K562 (cell line): Measurements from ENCODE around the gene SMAP2.

ENCODE experiments used
- CTCF ChIP-seq, 3 experiments: IDR thresholded peaks in 2 of 3; conservative IDR thresholded peaks in 1 of 3; 2 replicates each; pipeline ENCODE4 v1.5.1; 2011 to 2012; ENCODE audit warnings: low read length in 3 of 3, mild to moderate bottlenecking in 3 of 3, control low read depth in 2 of 3, improper control_type of control experiment in 1 of 3, inconsistent platforms in 1 of 3, low read depth in 1 of 3, mixed read lengths in 1 of 3, moderate library complexity in 1 of 3; ENCODE audit not compliant: insufficient read depth in 2 of 3
- MTA3 ChIP-seq: fragments of 450-650 bp; formaldehyde crosslinking; IDR thresholded peaks from 2 replicates; pipeline ENCODE4 v1.6.1; 2017; ENCODE audit warnings: mild to moderate bottlenecking, borderline replicate concordance
- NR2C2 ChIP-seq, 2 experiments: fragments of 200-800 bp in 1 of 2; sonication (Bioruptor generic) in 1 of 2; sonication (generic) in 1 of 2; formaldehyde crosslinking in 1 of 2; IDR thresholded peaks; 2 replicates each; pipeline versions ENCODE4 v1.6.1 to v1.8.0; 2016 to 2022; ENCODE audit warnings: mild to moderate bottlenecking in 1 of 2, missing compliant biosample characterization in 1 of 2, missing genetic modification characterization in 1 of 2, missing genetic modification reagents in 1 of 2
- POLR2A ChIP-seq: fragments of 450-650 bp; conservative IDR thresholded peaks from 2 replicates; pipeline ENCODE4 v1.6.1; 2016
- SIN3A ChIP-seq, 2 experiments: fragments of 150-350 bp in 1 of 2; IDR thresholded peaks; 2 replicates each; pipeline ENCODE4 v1.6.1; 2011 to 2016; ENCODE audit warnings: borderline replicate concordance in 2 of 2, low read depth in 2 of 2, low read length in 2 of 2, mild to moderate bottlenecking in 2 of 2, moderate library complexity in 2 of 2; ENCODE audit not compliant: control insufficient read depth in 1 of 2
- TFAM ChIP-seq: fragments of 250-450 bp; sonication (Bioruptor Pico); conservative IDR thresholded peaks from 2 replicates; pipeline ENCODE4 v1.5.0; 2021; ENCODE audit warnings: mild to moderate bottlenecking, moderate library complexity
- TRIM25 ChIP-seq: fragments of 450-650 bp; IDR thresholded peaks from 2 replicates; pipeline ENCODE4 v1.7.0; 2016; ENCODE audit warnings: borderline replicate concordance
- ZBTB34 ChIP-seq: fragments of 250-450 bp; sonication (Bioruptor Pico); IDR thresholded peaks from 2 replicates; pipeline ENCODE4 v1.8.0; 2021; ENCODE audit warnings: mild to moderate bottlenecking, moderate library complexity
- ZBTB49 ChIP-seq: sonication (generic); formaldehyde crosslinking; IDR thresholded peaks from 2 replicates; pipeline ENCODE4 v1.8.0; 2022; ENCODE audit warnings: missing genetic modification reagents, mild to moderate bottlenecking, borderline replicate concordance

DNA sequence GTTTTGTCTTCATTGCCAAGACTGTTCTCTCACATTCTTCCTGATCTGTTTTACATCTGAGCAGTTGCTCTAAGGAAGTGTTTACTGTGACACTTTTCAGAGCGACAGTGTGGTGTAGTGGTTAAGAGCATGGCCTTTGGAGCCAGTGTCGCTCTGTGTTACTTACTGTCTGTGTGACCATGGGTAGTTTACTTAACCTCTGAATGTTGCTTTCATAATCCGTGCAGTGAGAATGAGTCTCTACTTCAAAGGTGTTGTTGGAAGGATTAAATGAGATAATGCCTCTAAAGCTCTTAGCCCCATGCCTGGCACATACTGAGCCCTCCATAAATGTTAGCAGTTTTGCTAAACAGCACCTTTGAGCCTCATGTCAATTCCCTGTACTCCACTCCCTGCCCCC lies 40.8 kb downstream of the SMAP2 start:
- TF ChIP-seq TFAM (CRISPR knock-in tag) (no peak), POLR2A (no peak), MTA3 (no peak), NR2C2 (CRISPR knock-in tag; IDR thresholded peaks at IDR 0.05) (no peak), NR2C2 (tag; IDR thresholded peaks at IDR 0.05) (no peak), SIN3A (IDR thresholded peaks at IDR 0.05; ENCODE audit: borderline replicate concordance in 2 of 2, control insufficient read depth in 1 of 2, low read depth in 2 of 2, low read length in 2 of 2) (no peak), ZBTB49 (CRISPR knock-in tag) (no peak), TRIM25 (no peak), CTCF (IDR thresholded peaks at IDR 0.05 in 2 of 3, conservative IDR thresholded peaks at IDR 0.05 in 1 of 3; ENCODE audit: insufficient read depth in 2 of 3, low read depth in 1 of 3, low read length in 3 of 3) (no peak), ZBTB34 (CRISPR knock-in tag) (no peak)
